ENCODE measurements around the gene ADAM19. TPM values are rescaled to one million over a fixed set of nuclear protein-coding genes. Genes with fewer than 3 reads are reported as not detected.

Gene ADAM19
- total and polyA plus RNA-seq, 3 donors from 2014 or later: 3.1 to 4.9 (median 4.5) TPM

- intact Hi-C loops (cut with DNase I; ENCODE audit: low total_unique reads): no loop called here
- H3K9me3 ChIP-seq: no peaks in the 10 kb centered on the region
These were observed 7.4 kb upstream of the ADAM19 start for GRCh38 chr5:157582731-157583620.

GRCh38 chr5:157581901-157582300 lies 6.3 kb upstream of the ADAM19 start:
- no peak overlapping the region for H3K4me3 ChIP-seq
- H3K9me3 ChIP-seq: no peaks in the 10 kb centered on the region
- TF ChIP-seq POLR2A (IDR thresholded peaks at IDR 0.05) (no peak), CTCF (IDR thresholded peaks at IDR 0.05) (no peak)
- H3K36me3 ChIP-seq (ENCODE audit: low read depth, missing control alignments): no peaks in the 10 kb centered on the region
- no peak overlapping the region for H3K27ac ChIP-seq
- 87 to 92% methylated on average over 5 of the region's 5 CpGs for WGBS, 2 donors
- no peak for DNase-seq
- no peaks in the 10 kb centered on the region for H3K27me3 ChIP-seq
- H3K4me1 ChIP-seq: no peaks in the 10 kb centered on the region
- intact Hi-C loops (cut with DNase I; ENCODE audit: low total_unique reads): no loop called here

More at GRCh38 chr5:157582731-157583620, 7.4 kb upstream of the ADAM19 start:
- H3K27me3 ChIP-seq: no peaks in the 10 kb centered on the region
- no peaks in the 10 kb centered on the region for H3K4me1 ChIP-seq
- no peak overlapping the region for H3K27ac ChIP-seq
- WGBS, 2 donors: 89% methylated on average over 10 of the region's 10 CpGs
- no peaks in the 10 kb centered on the region for H3K36me3 ChIP-seq (ENCODE audit: low read depth, missing control alignments)
- no peak overlapping the region for H3K4me3 ChIP-seq
- TF ChIP-seq POLR2A (IDR thresholded peaks at IDR 0.05) (no peak), CTCF (IDR thresholded peaks at IDR 0.05) (no peak)
- no peak for DNase-seq

- no peak for DNase-seq
- intact Hi-C loops (cut with DNase I; ENCODE audit: low total_unique reads): no loop called here
- Histone ChIP-seq H3K9me3 (no peaks in the 10 kb centered on the region), H3K36me3 (ENCODE audit: low read depth, missing control alignments) (no peaks in the 10 kb centered on the region), H3K4me1 (no peaks in the 10 kb centered on the region), H3K27ac (no peak overlapping the region), H3K4me3 (no peak overlapping the region), H3K27me3 (no peaks in the 10 kb centered on the region)
- WGBS, 2 donors: 89 to 91% methylated on average over 6 of the region's 6 CpGs
- TF ChIP-seq POLR2A (IDR thresholded peaks at IDR 0.05) (no peak), CTCF (IDR thresholded peaks at IDR 0.05) (no peak)
These were observed 2.7 kb upstream of the ADAM19 start for GRCh38 chr5:157578079-157578780.

- intact Hi-C loops (cut with DNase I; ENCODE audit: low total_unique reads): no loop called here
- no peaks in the 10 kb centered on the region for H3K9me3 ChIP-seq
- H3K27ac ChIP-seq: no peak overlapping the region
- TF ChIP-seq POLR2A (IDR thresholded peaks at IDR 0.05) (no peak), CTCF (IDR thresholded peaks at IDR 0.05) (no peak)
- H3K36me3 ChIP-seq (ENCODE audit: low read depth, missing control alignments): no peaks in the 10 kb centered on the region
- DNase-seq: no peak
- H3K4me3 ChIP-seq: no peak overlapping the region
- no peaks in the 10 kb centered on the region for H3K27me3 ChIP-seq
- 68 to 79% methylated on average over 4 of the region's 4 CpGs for WGBS, 2 donors
- H3K4me1 ChIP-seq: no peaks in the 10 kb centered on the region
These were observed 1.1 kb upstream of the ADAM19 start for GRCh38 chr5:157576678-157577077.
